GM19043 (cell line): ENCODE data around the gene HS2ST1.
A peak's percentile ranks its signal among the peaks of the same experiment; 100 is the strongest.
"Not testable (repeated sequence)": the region's sequence is repeated elsewhere in the genome, so short reads cannot be mapped to it uniquely, and the experiment has no call there.

Source experiments
- ATAC-seq: cut with Tn5 transposase; IDR thresholded peaks from one replicate; pipeline ENCODE4 v1.9.1; 2021; ENCODE audit warnings: low read depth; ENCODE audit not compliant: unreplicated experiment

The HS2ST1 gene

DNA sequence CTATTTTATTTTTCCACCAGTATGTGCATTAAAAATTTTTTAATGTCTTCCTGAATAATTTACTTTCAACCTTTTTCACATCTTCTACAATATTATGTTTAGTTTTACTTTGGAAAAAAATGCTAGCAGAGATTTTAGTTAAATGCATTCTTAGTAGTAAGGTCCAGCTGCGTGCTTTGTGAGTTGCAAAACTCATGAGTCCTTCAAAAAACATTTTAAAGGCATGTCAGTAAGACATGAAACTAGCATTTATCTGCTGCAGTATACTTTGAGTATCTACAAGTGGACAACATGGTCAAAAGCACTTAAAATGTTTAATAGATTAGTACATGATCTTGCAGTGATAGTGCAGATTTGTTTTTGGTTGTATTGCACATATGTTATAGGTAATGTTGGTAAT lies 139.0 kb downstream of the HS2ST1 start:
- no peak for ATAC-seq

GRCh38 chr1:87056974-87057373 lies 142.5 kb downstream of the HS2ST1 start:
- no peak for ATAC-seq

DNA sequence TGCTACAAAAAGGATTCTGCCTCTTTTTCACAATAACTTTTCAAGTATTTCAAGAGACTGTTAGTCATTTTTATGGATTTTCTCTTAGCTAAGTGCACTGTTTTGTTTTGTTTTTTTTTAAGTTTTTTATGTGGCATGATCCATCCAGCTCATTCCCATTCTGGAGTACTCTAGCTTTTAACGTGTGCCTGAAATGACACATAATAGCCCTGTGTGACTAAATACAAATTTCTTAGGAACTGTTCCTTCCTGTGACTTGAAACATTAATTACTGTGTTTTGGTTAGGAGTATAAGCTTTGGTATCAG lies 143.9 kb downstream of the HS2ST1 start:
- no peak for ATAC-seq

GRCh38 chr1:87061742-87062156 lies 147.3 kb downstream of the HS2ST1 start:
- peak; percentile 56 for ATAC-seq

DNA sequence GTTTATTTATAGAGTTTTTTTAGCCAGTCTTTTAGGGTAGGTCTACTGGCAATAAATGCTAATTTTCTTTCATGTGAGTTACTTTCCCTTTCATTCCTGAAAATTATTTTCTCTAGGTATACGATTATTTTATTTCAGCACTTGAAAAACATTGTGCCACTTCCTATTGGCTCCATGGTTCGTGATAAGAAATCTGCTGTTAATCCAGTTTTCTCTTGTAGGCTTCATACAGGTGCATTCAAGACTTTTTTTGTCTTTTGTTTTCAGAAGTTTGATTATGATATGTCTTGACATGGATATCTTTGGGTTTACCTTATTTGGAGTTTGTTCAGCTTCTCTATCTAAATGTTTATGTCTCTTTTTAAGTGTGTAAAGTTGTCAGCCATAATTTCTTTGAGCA lies 148.3 kb downstream of the HS2ST1 start:
- no peak for ATAC-seq

- no peak for ATAC-seq
Observed at GRCh38 chr1:87064309-87064708, 149.9 kb downstream of the HS2ST1 start.

DNA sequence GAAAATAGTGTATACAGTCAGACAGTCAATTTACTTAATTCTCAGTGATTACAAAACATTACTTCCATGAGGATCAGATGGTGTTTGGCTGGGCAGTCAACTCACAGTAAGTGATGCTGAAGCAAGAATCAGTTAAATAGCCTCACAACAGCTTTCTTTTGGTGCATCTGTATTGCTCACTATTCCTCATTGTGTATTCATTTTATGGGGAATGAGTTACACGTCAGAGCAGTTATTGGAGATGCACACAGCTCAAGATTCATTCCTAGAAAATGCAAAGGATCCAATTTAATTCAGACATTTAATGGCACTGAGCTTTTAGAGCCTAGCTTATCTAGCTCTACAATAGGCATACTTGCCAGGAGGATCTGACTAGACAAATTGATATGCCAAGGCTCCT lies 150.6 kb downstream of the HS2ST1 start:
- ATAC-seq: no peak

- ATAC-seq: not testable (repeated sequence)
Observed at GRCh38 chr1:87066708-87067107, 152.3 kb downstream of the HS2ST1 start.

DNA sequence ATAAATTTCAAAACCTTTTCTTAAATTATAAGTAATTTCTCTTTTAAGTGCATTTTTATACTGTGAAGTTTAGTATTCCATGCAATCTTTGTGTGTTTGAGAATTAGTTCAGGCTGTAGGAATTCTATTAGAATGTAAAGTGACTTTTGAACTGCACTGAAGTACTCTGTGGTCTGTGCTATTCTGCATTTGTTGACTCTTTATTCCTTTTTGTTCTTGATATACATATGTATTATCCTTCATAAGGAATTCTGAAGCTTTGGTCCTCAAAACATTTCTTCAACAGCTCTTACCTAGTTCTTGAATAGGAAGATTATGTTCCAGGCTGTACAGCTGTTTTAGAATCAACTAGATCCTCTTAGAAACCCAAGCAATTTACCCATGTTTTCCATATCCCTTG lies 158.0 kb downstream of the HS2ST1 start:
- no peak for ATAC-seq

GRCh38 chr1:87072904-87073303 lies 158.5 kb downstream of the HS2ST1 start:
- no peak for ATAC-seq

GRCh38 chr1:87074001-87074795 lies 159.8 kb downstream of the HS2ST1 start:
- no peak for ATAC-seq

GRCh38 chr1:87077959-87078639 lies 163.7 kb downstream of the HS2ST1 start:
- no peak for ATAC-seq

DNA sequence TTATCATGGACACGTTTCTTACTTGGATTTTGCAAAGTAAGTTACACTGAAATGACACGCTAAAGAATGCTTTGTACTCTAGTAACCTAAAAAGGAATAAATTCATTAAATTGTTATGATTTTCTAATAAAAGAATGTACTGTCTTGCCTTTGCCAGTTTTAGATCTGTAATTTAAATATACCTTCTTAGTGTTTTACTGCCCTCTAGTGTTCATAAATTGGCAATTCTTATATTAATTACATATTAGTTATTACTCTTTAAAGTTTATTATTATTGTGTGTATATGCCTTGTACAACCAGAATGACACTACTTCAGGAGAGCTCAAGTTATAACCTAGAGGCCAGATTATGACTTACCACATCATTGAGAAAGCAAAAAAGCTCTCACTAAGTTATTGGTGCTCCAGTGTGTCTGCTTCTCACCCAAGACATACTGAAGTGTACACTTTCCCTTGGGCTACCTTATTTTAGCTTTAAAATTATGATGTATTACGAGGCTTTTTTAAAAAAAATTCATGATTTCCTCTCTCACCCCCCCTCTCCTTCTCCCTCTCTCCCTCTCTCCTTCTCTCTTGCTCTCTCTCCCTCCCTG lies 169.9 kb downstream of the HS2ST1 start:
- ATAC-seq: peak; percentile 54

GRCh38 chr1:87086120-87086519 lies 171.7 kb downstream of the HS2ST1 start:
- no peak for ATAC-seq

- ATAC-seq: peak; percentile 45
Observed at GRCh38 chr1:87089070-87089736, 174.8 kb downstream of the HS2ST1 start.

DNA sequence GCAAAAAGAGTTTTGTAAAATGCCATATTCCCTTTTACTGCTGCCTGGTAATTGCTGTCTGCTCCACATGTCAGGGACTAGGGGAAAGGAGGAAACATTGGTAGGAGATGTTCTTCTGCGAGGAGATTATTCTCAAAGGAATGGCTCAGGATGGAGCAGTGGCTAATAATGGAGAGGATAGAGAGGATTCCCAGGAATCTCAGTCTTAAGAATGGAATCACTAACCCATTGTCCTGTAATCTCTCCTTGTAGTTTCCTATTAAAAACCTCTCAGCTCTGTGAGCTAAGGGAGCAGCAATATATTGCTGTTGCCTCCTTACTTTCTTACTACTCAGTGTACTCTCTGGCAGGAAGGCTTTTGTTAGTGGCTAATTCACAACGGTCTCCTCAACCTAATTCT lies 175.4 kb downstream of the HS2ST1 start:
- ATAC-seq: no peak

DNA sequence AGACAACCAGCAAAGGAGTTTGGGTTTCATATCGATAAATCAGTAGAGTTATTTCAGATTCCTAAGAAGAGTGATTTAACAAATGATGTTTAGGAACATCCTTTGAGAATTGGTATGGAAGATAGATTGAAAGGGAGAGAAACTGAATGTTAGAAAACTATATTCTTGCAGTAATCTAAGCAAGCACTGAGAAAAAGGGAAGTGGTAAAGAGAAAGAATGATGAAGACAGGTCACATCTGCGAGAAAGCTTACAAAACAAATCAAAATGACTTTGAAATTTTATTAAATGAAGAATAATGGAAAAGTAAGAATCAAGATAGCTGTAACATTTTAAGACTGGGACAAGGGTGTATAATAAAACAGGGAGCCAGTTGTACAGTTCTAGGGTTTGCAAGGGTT lies 177.0 kb downstream of the HS2ST1 start:
- no peak for ATAC-seq

GRCh38 chr1:87092846-87093245 lies 178.4 kb downstream of the HS2ST1 start:
- ATAC-seq: no peak

- no peak for ATAC-seq
Observed at GRCh38 chr1:87093286-87093685, 178.9 kb downstream of the HS2ST1 start.

GRCh38 chr1:87094238-87094637 lies 179.8 kb downstream of the HS2ST1 start:
- ATAC-seq: no peak

- ATAC-seq: no peak
Observed at GRCh38 chr1:87100271-87100670, 185.8 kb downstream of the HS2ST1 start.
